D721Med (cell line): ENCODE results near the gene FBXO22.
"Not testable (repeated sequence)": the region's sequence is repeated elsewhere in the genome, so short reads cannot be mapped to it uniquely, and the experiment has no call there.

Source experiments
- DNase-seq: peaks from one replicate; pipeline ENCODE4 v3.0.0; 2011; ENCODE audit warnings: low spot score; ENCODE audit not compliant: insufficient read length
- FAIRE-seq: peaks from 2 replicates; lab custom pipeline; 2011; peaks lifted over from hg19 to GRCh38; lab: Jason Lieb, UNC
- CTCF ChIP-seq: IDR thresholded peaks from 2 replicates; pipeline ENCODE4 v1.5.1; 2012; ENCODE audit warnings: mild to moderate bottlenecking, control low read depth; ENCODE audit not compliant: insufficient read depth; ENCODE audit errors: missing control alignments

FBXO22 gene

GRCh38 chr15:75903331-75904239 is at the start of gene FBXO22:
Gene FBXO22, plus strand, starts transcription at chr15:75903878. Its CDS starts 86 bp downstream, at chr15:75903964.
- FAIRE-seq (no peak), DNase-seq (no peak)
- TF ChIP-seq CTCF = no peak

DNA sequence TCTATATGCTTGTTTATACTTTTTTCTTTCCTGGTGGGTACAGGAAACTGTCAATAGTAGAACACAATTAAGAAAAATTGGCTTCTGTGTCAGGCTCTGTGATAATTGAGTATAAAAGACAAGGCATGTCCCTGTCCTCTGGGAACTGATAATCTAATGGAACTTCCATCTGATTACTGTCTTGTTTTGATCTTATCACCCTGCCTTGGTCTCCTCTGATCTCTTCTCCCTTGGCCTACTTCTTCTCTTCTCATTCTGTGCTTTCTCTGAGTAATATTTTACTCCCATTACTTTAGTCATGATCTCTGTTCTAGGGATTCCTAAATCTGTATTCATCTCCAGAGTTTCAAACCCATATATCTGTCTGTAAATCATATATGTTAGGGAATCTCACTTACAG is 45.8 kb upstream of the FBXO22 start:
- no peak for TF ChIP-seq CTCF
- DNase-seq = no peak
- no peak for FAIRE-seq

GRCh38 chr15:75861750-75862402 is 41.8 kb upstream of the FBXO22 start:
- DNase-seq (no peak), FAIRE-seq (no peak)
- no peak for TF ChIP-seq CTCF

GRCh38 chr15:75862796-75863195 is 40.9 kb upstream of the FBXO22 start:
- FAIRE-seq (no peak), DNase-seq (no peak)
- TF ChIP-seq CTCF = no peak

GRCh38 chr15:75864213-75865059 is 39.2 kb upstream of the FBXO22 start:
- FAIRE-seq = no peak
- no peak for DNase-seq
- no peak for TF ChIP-seq CTCF

- FAIRE-seq, DNase-seq: not testable (repeated sequence)
These were observed 37.6 kb upstream of the FBXO22 start for GRCh38 chr15:75866045-75866444.

DNA sequence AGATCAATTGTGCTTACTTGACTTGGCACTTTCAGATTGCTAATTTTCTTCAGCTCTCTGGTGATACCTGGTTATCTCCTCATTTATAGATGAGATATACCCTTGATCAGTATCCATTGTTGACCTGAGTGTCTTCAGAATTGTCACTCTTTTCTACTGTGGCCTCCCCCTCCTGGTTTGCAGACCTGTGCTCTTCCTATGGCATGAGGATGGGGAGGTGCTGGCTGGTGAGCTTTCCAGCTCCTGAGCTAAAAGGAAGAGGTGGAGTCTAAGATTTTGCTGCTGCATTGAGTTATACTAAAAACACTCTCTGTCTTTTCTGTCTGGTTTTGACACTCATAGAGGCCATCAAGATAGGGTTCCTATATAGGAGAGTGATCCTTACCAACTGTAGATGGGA is 36.8 kb upstream of the FBXO22 start:
- FAIRE-seq = no peak
- no peak for TF ChIP-seq CTCF
- no peak for DNase-seq
